Ovary (tissue), 3 donors: ENCODE measurements around the gene IFNK.

ENCODE experiments used
- CTCF ChIP-seq, 3 donors: fragments of 450-650 bp in 2 of 3; fragments of 200-600 bp in 1 of 3; IDR thresholded peaks; one replicate each; pipeline versions ENCODE4 v1.5.1 to v1.8.0; 2016 to 2022; ENCODE audit warnings: antibody characterized with exemption in 3 of 3, mild to moderate bottlenecking in 1 of 3
- POLR2A ChIP-seq: fragments of 450-650 bp; IDR thresholded peaks from one replicate; pipeline ENCODE4 v1.6.1; 2017; ENCODE audit warnings: antibody characterized with exemption, mild to moderate bottlenecking, moderate library complexity
- donor health status: DM: no; HTN: no; CAD: no.

DNA sequence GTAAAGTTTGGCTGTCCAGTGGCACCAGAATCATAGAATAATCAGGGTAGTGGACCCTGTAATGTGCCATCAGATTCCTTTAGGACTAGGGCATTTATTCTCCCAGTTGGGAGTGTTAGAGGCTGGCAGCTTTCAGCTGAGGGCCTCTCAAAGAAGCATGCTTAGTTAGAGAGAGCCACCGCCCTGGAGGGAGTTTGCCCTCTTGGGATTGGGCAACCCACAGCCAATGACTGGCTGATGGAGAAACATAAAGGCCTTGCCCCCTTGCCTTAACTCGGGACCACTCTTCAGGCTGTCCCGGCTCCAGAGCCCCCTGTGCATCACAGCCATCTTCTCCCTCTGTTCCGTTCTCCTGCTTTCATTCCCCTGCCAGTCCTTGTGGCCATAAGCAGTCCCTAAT, 20.5 kb upstream of the IFNK start:
- TF ChIP-seq CTCF (IDR thresholded peaks at IDR 0.05) (no peak), POLR2A (no peak)
